ENCODE results near the gene MRPS18B. TPM values are rescaled to one million over a fixed set of nuclear protein-coding genes. Genes with fewer than 3 reads are reported as not detected.

MRPS18B gene
- total RNA-seq, 1 donor from 2014 or later, result 77.7 TPM

Other genes with a start within 250 kb of the MRPS18B start
- 476 and 483 TPM in 2 replicates for gene HLA-E, start 128.3 kb upstream of the MRPS18B start, total RNA-seq
- 86.3 and 92.4 TPM in 2 replicates for gene GNL1, start 61.4 kb upstream of the MRPS18B start, total RNA-seq
- 41.6 and 42.1 TPM in 2 replicates for gene PRR3, start 60.5 kb upstream of the MRPS18B start, total RNA-seq
- gene ABCF1, start 46.4 kb upstream of the MRPS18B start, total RNA-seq, result 115 and 120 TPM in 2 replicates
- 124 and 126 TPM in 2 replicates for gene PPP1R10, start 597 bp upstream of the MRPS18B start, total RNA-seq
- gene ATAT1, start 9.0 kb downstream of the MRPS18B start, total RNA-seq, result 11.6 and 13.4 TPM in 2 replicates
- gene C6orf136, start 29.3 kb downstream of the MRPS18B start, total RNA-seq, result 23.9 and 36.0 TPM in 2 replicates
- gene DHX16, start 55.2 kb downstream of the MRPS18B start, total RNA-seq, result 52.0 and 54.2 TPM in 2 replicates
- gene PPP1R18, start 68.8 kb downstream of the MRPS18B start, total RNA-seq, result 203 and 213 TPM in 2 replicates
- 15.5 and 15.9 TPM in 2 replicates for gene NRM, start 73.1 kb downstream of the MRPS18B start, total RNA-seq
- 93.7 and 95.7 TPM in 2 replicates for gene MDC1, start 99.4 kb downstream of the MRPS18B start, total RNA-seq
- 1,001 and 1,002 TPM in 2 replicates for gene TUBB, start 102.5 kb downstream of the MRPS18B start, total RNA-seq
- gene FLOT1, start 124.8 kb downstream of the MRPS18B start, total RNA-seq, result 252 and 262 TPM in 2 replicates
- gene IER3, start 126.7 kb downstream of the MRPS18B start, total RNA-seq, result 578 and 603 TPM in 2 replicates